Right atrium auricular region (tissue), 2 donors: ENCODE results near the gene CLTA. TPM values are rescaled to one million over a fixed set of nuclear protein-coding genes. Genes with fewer than 3 reads are reported as not detected.
A peak's percentile ranks its signal among the peaks of the same experiment; 100 is the strongest.
"Not testable (repeated sequence)": the region's sequence is repeated elsewhere in the genome, so short reads cannot be mapped to it uniquely, and the experiment has no call there.

Experiments
- DNase-seq: peaks from one replicate; pipeline ENCODE4 v3.0.0-alpha.2; 2019; ENCODE audit warnings: low spot score
- H3K27ac ChIP-seq, 2 donors: fragments of 200-600 bp; sonication (generic); 1 replicate in 1 of 2; 2 replicates in 1 of 2; pipeline ENCODE4 v1.5.1; 2016 to 2019
- H3K27me3 ChIP-seq, 2 donors: fragments of 200-600 bp; sonication (generic); one replicate each; pipeline versions ENCODE4 v1.5.1 to v1.6.0; 2017 to 2019
- H3K36me3 ChIP-seq: fragments of 200-600 bp; sonication (generic); one replicate; pipeline ENCODE4 v1.5.1; 2016
- H3K4me1 ChIP-seq, 2 donors: fragments of 200-600 bp; sonication (generic); one replicate each; pipeline versions ENCODE4 v1.5.1 to v1.6.0; 2017 to 2019
- H3K4me3 ChIP-seq, 2 donors: fragments of 200-600 bp; sonication (generic); 1 replicate in 1 of 2; 2 replicates in 1 of 2; pipeline ENCODE4 v1.5.1; 2017 to 2019; ENCODE audit warnings: mild to moderate bottlenecking in 1 of 2, moderate library complexity in 1 of 2
- H3K9me3 ChIP-seq, 2 donors: fragments of 200-600 bp; sonication (generic); one replicate each; pipeline ENCODE4 v1.5.1; 2019
- CTCF ChIP-seq, 2 donors: fragments of 200-600 bp; sonication (generic); IDR thresholded peaks; one replicate each; pipeline ENCODE4 v1.5.1; 2019; ENCODE audit warnings: antibody characterized with exemption in 2 of 2
- total RNA-seq, 2 donors: library from RNA; depleted of rRNA; stranded (reverse); fragments of >200 nt; gene quantifications; one replicate each; pipeline ENCODE4 v1.1.0, GENCODE V29; 2016

CLTA gene
- total RNA-seq, 2 donors from 2014 or later, result 67.2 to 87.7 TPM

- H3K9me3 ChIP-seq, result peaks cover 0 to 6% of the 10 kb centered on the region in 2 donors
- peaks cover 0 to under 1% of the 10 kb centered on the region in 2 donors for H3K4me1 ChIP-seq
- no peak for DNase-seq
- no peak overlapping the region for H3K4me3 ChIP-seq
- H3K27me3 ChIP-seq, result no peaks in the 10 kb centered on the region
- no peak overlapping the region for H3K27ac ChIP-seq
- no peak for TF ChIP-seq CTCF (IDR thresholded peaks at IDR 0.05)
- peaks cover 91% of the 10 kb centered on the region for H3K36me3 ChIP-seq
Measured at GRCh38 chr9:36222449-36222848, 31.7 kb downstream of the CLTA start.

GRCh38 chr9:36237230-36237629 lies 46.5 kb downstream of the CLTA start:
- no peak overlapping the region for H3K4me3 ChIP-seq
- H3K27ac ChIP-seq, result no peak overlapping the region
- H3K4me1 ChIP-seq, result no peaks in the 10 kb centered on the region
- DNase-seq, result no peak
- peaks cover 26% of the 10 kb centered on the region for H3K36me3 ChIP-seq
- H3K27me3 ChIP-seq, result no peaks in the 10 kb centered on the region
- TF ChIP-seq CTCF (IDR thresholded peaks at IDR 0.05), result no peak
- no peaks in the 10 kb centered on the region for H3K9me3 ChIP-seq

GRCh38 chr9:36239205-36239604 lies 48.5 kb downstream of the CLTA start:
- H3K9me3 ChIP-seq, H3K27ac ChIP-seq, H3K4me1 ChIP-seq, DNase-seq, H3K27me3 ChIP-seq, H3K4me3 ChIP-seq: not testable (repeated sequence)
- H3K36me3 ChIP-seq, result peaks cover 18% of the 10 kb centered on the region

GRCh38 chr9:36239675-36240074 lies 49.0 kb downstream of the CLTA start:
- H3K27ac ChIP-seq, DNase-seq, H3K4me1 ChIP-seq, H3K9me3 ChIP-seq, H3K4me3 ChIP-seq, H3K27me3 ChIP-seq: not testable (repeated sequence)
- peaks cover 18% of the 10 kb centered on the region for H3K36me3 ChIP-seq

- peaks cover 0 to 7% of the 10 kb centered on the region in 2 donors for H3K4me1 ChIP-seq
- H3K36me3 ChIP-seq, result peaks cover 42% of the 10 kb centered on the region
- no peaks in the 10 kb centered on the region for H3K9me3 ChIP-seq
- no peak overlapping the region for H3K4me3 ChIP-seq
- no peaks in the 10 kb centered on the region for H3K27me3 ChIP-seq
- TF ChIP-seq CTCF (IDR thresholded peaks at IDR 0.05), result no peak
- DNase-seq, result no peak
- no peak overlapping the region for H3K27ac ChIP-seq
Measured at GRCh38 chr9:36245906-36246305, 55.2 kb downstream of the CLTA start.

- H3K27me3 ChIP-seq, result no peaks in the 10 kb centered on the region
- peaks cover 27% of the 10 kb centered on the region for H3K36me3 ChIP-seq
- peaks cover 0 to 11% of the 10 kb centered on the region in 2 donors for H3K4me1 ChIP-seq
- H3K4me3 ChIP-seq, result no peak overlapping the region
- no peak for TF ChIP-seq CTCF (IDR thresholded peaks at IDR 0.05)
- no peak for DNase-seq
- H3K9me3 ChIP-seq, result no peaks in the 10 kb centered on the region
- no peak overlapping the region for H3K27ac ChIP-seq
Measured at GRCh38 chr9:36247356-36247755, 56.6 kb downstream of the CLTA start.

- not testable (repeated sequence) for H3K4me3 ChIP-seq, H3K27ac ChIP-seq, DNase-seq, H3K27me3 ChIP-seq, H3K9me3 ChIP-seq
- peaks cover 0 to 11% of the 10 kb centered on the region in 2 donors for H3K4me1 ChIP-seq
- peaks cover 26% of the 10 kb centered on the region for H3K36me3 ChIP-seq
- peak in 1 of 2 donors; percentile 43 for TF ChIP-seq CTCF (IDR thresholded peaks at IDR 0.05)
Measured at GRCh38 chr9:36248061-36248460, 57.3 kb downstream of the CLTA start.
